NCI-H1436 (cell line): ENCODE results near the gene SLC35D3.
"Not testable (repeated sequence)": the region's sequence is repeated elsewhere in the genome, so short reads cannot be mapped to it uniquely, and the experiment has no call there.

Source experiments
- DNase-seq: peaks from one replicate; lab custom pipeline; 2025; lab: John Stamatoyannopoulos, UW

The SLC35D3 gene, protein sequence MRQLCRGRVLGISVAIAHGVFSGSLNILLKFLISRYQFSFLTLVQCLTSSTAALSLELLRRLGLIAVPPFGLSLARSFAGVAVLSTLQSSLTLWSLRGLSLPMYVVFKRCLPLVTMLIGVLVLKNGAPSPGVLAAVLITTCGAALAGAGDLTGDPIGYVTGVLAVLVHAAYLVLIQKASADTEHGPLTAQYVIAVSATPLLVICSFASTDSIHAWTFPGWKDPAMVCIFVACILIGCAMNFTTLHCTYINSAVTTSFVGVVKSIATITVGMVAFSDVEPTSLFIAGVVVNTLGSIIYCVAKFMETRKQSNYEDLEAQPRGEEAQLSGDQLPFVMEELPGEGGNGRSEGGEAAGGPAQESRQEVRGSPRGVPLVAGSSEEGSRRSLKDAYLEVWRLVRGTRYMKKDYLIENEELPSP

DNA sequence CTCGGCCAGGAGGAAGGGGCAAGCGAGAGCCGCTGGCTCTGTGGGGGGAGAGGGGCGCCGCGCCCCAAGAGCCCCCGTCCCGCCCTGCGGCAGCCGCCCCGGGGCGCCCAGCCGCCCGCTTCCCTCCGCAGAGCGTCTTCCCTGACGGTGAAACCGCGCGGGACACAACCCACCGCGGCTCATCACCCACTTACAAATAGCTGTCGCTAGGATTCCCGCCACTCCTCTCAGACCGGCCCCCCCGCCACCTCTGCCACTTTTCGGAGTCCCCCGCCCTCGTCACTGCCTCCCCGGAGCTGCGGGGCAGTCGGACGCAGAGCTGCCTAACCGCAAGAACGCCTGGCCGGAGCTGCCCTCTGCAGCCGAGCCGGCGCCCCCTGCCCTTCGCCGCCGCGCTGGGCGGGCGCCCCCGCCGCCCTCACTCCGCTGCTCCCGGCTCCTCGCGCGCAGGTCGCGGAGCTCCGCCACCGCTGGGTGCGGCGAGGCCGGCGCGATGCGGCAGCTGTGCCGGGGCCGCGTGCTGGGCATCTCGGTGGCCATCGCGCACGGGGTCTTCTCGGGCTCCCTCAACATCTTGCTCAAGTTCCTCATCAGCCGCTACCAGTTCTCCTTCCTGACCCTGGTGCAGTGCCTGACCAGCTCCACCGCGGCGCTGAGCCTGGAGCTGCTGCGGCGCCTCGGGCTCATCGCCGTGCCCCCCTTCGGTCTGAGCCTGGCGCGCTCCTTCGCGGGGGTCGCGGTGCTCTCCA is at the start of gene SLC35D3:
Gene SLC35D3, plus strand, starts transcription at position 366 of the 749 bp plus-strand sequence. Its CDS starts 128 bp downstream, at position 494.
- no peak for DNase-seq

DNA sequence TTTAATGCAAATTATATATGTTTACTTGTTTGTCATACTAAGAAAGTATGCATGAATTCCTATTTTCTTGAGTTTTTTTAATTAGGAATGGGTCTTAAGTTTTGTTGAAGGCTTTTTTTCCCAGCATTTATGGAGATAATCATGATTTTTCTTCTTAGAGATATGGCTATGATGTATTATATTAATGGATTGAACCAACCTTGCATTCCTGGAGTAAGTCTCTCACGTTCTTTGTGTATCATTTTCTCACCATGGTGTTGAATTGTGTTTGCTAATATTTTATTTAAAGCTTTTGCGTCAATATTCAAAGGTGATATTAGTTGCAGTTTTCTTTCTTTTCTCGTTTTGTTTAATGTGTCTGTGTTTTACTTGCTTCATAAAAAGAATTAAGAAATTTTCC is 48.4 kb upstream of the SLC35D3 start:
- DNase-seq, result no peak

DNA sequence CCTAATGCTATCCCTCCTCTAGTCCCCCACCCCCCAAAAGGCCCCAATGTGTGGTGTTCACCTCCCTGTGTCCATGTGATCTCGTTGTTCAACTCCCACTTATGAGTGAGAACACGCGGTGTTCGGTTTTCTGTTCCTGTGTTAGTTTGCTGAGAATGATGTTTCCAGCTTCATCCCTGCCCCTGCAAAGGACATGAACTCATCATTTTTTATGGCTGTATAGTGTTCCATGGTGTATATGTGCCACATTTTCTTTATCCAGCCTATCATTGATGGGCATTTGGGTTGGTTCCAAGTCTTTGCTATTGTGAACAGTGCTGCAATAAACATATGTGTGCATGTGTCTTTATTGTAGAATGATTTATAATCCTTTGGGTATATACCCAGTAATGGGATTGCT is 45.6 kb upstream of the SLC35D3 start:
- not testable (repeated sequence) for DNase-seq

DNA sequence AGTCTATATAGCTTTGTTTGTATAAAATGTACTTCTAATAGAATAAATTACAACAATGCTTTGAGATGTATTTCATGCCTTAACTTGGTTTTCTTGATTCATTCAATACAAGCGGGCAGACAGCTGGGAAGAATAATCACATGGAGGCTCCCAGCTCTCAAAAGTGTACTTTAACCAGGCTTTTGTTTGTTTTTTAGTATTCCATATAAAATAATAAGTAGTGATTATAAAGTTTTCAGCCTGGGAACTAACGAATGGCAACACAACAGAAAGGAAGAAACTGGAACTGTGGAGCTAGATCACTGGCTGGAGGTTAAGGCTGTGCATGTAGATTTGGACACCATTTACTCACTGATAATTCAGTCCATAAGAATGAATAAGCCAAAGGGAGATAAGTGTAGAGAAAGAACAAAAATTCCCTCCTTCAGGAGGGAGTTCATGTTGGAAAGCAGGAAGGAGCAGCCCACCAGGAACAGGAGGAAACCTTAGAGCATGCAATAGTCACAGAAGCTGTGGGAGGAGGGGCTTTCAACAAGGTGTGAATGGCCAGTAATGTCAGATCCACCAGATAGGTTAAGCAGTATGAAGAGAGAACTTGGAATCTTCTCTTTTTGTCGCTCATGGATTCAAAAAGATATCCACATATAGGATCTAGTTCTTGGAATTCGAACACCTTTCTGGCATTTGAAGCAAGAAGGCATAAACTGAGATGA is 41.2 kb upstream of the SLC35D3 start:
- DNase-seq, result no peak

- DNase-seq, result no peak
Measured at GRCh38 chr6:136886091-136886490, 36.0 kb upstream of the SLC35D3 start.

DNA sequence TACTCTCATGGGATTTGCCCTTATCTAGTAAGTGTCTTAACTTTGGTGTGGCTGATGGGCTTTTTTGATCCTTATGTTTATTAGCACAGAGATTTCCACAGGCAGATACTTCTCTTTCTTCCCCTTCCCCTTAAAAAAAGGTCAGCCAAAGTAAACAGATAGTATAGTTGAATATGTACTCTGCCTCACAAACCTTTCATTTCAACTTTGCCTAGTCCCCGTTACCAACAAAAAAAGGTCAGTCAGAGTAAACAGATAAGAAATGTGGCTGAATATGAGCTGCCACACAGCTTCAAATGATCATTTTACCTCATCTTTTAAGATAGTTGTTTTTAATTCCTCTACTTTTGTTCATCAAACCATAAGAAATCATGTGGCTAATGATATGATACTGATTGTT is 34.1 kb upstream of the SLC35D3 start:
- no peak for DNase-seq

DNA sequence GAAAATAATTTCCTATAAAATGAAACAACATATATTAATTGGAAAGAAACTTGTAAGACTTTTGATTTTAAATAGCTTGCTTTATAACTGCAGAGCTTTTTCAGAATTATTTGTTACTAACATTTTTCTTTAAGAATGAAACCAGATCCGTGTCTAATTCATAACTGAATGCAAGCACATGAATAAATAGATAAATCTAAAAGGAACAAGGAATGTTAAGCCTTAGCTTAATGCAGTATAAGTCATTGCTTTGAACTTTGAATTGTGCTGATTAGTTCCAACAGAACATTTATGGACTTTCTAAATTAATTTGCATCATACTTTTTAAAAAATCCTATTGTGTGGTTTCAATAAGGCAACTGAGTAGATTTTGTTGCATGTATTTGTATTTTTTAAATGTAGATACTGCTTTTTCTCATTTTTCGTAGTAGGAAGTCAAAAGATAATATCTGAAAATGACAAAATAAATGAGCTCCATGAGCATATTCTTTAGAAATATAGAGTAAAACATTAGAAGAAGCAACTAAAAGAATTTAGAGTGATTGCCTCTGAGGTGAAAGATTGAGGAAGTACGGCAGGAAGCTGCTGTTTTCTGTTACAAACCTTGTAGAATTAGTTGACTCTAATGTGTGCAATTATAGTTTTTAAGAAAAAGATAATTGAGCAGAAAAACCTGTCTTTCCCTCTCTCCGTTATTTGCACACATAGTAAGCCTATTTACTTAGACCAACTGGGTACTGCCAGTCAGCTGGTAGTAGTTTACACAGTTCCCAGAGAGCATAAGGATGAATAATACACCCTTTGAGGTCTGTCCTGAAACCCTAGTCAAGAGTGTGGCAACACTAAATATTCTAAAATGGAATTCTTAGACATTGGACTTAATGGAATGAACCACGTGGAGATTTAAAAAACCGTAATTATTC is 32.6 kb upstream of the SLC35D3 start:
- DNase-seq, result no peak

GRCh38 chr6:136890194-136890839 is 31.8 kb upstream of the SLC35D3 start:
- DNase-seq, result no peak

DNA sequence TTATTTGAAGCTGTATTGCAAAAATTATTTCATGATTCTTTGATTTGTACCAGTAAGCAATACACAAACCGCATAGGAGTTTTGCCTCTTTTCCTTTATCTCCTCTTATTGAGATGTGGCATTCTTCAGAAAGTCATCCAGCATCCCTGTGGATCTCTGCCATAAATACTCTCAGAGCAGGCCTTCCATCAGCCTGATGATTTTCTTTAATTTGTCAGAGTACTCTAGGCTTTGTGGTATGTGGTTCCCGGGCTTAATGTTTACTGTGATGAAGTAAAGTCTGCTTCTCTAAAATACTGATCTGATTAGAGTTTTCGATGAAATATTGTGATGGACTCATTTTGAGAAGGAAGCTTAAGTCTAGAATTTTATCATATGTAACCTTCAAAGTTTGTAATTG is 31.1 kb upstream of the SLC35D3 start:
- DNase-seq, result no peak

DNA sequence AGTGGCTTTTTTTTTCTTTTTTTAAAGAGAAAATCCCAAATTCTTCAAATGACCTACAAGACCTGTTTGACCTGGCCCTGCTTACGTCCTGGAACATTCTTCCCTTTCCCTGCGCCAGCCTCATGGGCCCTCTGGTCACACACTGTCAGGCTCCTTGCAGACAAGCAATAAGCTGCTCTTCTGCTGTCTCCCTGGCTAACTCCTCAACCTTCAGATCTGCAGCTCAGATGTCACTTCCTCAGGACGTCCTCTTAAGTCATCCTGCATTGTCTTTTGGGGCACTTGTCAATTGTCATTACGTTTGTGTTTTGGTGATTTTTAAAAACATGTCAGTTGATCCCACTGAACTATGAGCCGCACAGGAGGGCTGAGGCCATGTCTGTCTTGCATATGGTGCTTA is 28.9 kb upstream of the SLC35D3 start:
- no peak for DNase-seq

GRCh38 chr6:136895901-136896300 is 26.2 kb upstream of the SLC35D3 start:
- no peak for DNase-seq

- DNase-seq, result no peak
Measured at GRCh38 chr6:136897071-136897470, 25.0 kb upstream of the SLC35D3 start.

DNA sequence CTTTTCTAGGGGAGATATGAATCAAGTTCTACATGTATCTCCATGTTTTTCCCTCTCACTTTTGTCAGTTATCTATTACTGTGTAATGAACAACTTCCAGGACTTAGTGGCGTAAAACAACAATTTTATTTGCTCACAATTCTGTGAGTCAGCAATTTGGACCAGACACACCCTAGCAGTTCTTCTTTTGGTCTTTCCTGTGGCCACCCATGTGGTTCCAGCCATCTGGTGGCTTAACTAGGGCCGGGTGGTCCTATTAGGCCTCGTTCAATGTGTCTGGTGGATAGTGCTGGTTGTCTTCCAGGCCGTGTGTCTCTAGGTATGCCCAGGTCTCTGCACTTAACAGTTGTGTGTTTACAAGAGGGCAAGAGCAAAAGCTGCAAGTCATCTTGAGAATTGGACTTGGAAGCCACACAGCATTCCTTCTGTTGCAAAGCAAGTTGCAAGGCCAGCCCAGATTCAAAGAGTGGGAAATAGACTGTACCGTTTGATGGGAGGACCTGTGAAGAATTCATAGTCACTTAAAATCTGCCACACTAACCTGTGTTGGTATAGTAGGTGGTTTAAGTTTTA is 20.8 kb upstream of the SLC35D3 start:
- no peak for DNase-seq

DNA sequence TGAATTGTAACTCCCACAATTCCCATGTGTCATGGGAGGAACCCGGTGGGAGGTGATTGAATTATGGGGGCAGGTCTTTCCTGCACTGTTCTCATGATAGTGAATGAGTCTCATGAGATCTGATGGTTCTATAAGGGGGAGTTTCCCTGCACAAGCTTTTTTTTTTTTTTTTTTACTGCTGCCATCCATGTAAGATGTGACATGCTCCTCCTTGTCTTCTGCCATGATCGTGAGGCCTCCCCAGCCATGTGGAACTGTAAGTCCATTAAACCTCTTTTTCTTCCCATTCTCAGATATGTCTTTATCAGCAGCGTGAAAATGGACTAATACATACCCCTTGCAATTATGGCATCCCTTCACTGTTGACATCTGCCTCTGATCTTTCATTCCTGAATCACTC is 17.6 kb upstream of the SLC35D3 start:
- not testable (repeated sequence) for DNase-seq

- no peak for DNase-seq
Measured at GRCh38 chr6:136914947-136915346, 7.2 kb upstream of the SLC35D3 start.

GRCh38 chr6:136918706-136919105 is 3.4 kb upstream of the SLC35D3 start:
- no peak for DNase-seq

DNA sequence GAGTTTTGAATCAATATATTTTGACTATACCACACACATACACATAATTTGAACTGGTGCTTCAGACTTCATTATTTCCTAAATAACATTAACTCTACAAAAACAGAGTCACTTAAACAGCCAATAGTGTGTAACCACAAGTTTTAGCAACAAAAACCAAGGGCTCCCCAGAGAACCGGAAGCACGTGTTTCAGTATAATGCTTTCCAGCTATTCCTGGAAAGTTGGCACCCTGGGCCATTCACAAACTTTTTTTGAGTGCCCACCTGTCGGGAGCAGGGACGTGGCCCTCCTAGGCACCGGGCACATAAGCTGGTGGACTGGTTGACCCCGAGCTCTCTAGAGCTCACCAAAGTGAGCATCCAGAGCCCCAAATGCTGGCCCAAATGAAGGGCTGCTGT is 1.9 kb upstream of the SLC35D3 start:
- no peak for DNase-seq

DNA sequence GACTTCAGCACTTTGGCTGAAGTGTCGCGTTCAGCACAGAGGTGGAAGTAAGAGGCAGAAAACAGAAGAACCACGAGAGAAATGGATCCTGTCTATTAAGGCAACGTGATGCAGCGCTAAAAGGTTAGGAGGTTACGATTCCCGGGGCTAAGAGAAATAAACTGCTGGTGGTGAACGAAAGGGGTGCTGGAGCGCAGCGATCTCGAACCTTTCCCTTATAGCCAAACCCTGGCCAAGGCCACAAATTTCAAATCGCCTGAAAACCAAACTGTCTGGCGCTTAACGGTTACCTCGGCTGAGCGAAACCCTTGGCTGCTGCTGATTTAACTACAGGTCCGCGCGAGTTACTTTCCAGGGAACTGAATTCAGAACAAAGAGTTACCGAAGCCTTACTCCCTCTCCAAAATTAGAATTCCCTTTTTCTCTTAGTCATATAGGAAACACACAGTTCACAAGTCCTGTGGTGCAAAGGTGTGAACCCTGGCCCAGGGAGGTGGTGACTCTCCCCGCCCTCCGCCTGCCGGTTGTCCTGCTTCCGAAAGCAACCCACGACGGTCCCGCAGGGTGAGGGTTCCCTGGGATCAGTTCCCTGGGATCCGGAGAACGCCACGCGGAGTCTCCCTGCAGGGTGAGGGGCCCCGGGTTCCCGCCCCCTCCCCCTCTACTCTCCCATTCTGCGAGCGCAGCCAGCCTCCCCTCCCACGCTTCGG is 1.3 kb upstream of the SLC35D3 start:
- no peak for DNase-seq

DNA sequence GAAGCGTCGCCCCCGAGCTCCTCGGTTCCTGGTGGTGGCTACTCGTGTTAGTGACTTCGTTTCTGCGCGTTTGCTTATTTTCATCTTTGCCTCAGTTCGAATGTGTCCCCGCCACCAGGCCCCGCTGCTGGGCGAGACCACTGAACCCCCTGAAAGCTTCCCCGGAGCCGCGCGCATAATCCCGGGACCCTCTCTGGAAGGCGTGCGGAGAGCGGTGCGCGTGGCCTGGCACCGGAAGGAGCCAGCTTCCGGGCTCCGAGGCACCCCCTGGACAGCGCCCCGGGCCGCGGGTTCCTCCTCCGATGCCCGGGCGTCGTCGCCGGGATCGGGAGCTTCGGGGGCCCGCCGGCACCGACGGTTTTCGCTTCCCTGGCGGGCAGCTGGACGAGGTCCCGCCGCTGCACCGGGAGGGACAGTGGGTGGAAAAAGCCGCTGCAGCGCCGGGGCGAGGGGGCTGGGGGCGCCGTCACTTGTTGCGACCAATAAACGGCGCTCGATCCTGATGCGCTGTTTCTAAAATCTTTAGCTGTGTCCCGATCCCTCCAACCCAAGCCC is 643 bp upstream of the SLC35D3 start:
- no peak for DNase-seq

- no peak for DNase-seq
Measured at GRCh38 chr6:136922685-136923006, 545 bp downstream of the SLC35D3 start.
